ENCODE measurements around the gene KLRC2.
"Not testable (repeated sequence)": the region's sequence is repeated elsewhere in the genome, so short reads cannot be mapped to it uniquely, and the experiment has no call there.

KLRC2 gene

GRCh38 chr12:10435816-10436215, at the start of gene KLRC2:
TSS of gene KLRC2 (minus strand) at chr12:10436010. CDS start at chr12:10435986, 24 bp downstream.
- not testable (repeated sequence) for DNase-seq (ENCODE audit: low spot score)

GRCh38 chr12:10481901-10482300, 46.1 kb upstream of the KLRC2 start:
- not testable (repeated sequence) for DNase-seq (ENCODE audit: low spot score)

- DNase-seq (ENCODE audit: low spot score), result not testable (repeated sequence)
Observed at GRCh38 chr12:10472808-10473207, 37.0 kb upstream of the KLRC2 start.

GRCh38 chr12:10469701-10470100, 33.9 kb upstream of the KLRC2 start:
- no peak for DNase-seq (ENCODE audit: low spot score)

GRCh38 chr12:10466311-10466710, 30.5 kb upstream of the KLRC2 start:
- DNase-seq (ENCODE audit: low spot score), result no peak

GRCh38 chr12:10457760-10458159, 21.9 kb upstream of the KLRC2 start:
- no peak for DNase-seq (ENCODE audit: low spot score)

- DNase-seq (ENCODE audit: low spot score), result no peak
Observed at GRCh38 chr12:10456856-10457255, 21.0 kb upstream of the KLRC2 start.

GRCh38 chr12:10455766-10456165, 20.0 kb upstream of the KLRC2 start:
- DNase-seq (ENCODE audit: low spot score), result no peak

- no peak for DNase-seq (ENCODE audit: low spot score)
Observed at GRCh38 chr12:10454531-10454930, 18.7 kb upstream of the KLRC2 start.

- DNase-seq (ENCODE audit: low spot score), result no peak
Observed at GRCh38 chr12:10453156-10453555, 17.3 kb upstream of the KLRC2 start, which contains the start of gene KLRC1. TSS of gene KLRC1 (minus strand) at chr12:10453377. CDS start at chr12:10451156, 2,221 bp downstream.

GRCh38 chr12:10448236-10448635, 12.4 kb upstream of the KLRC2 start:
- DNase-seq (ENCODE audit: low spot score), result no peak

GRCh38 chr12:10446052-10446451, 10.2 kb upstream of the KLRC2 start:
- DNase-seq (ENCODE audit: low spot score), result not testable (repeated sequence)

GRCh38 chr12:10441144-10441543, 5.3 kb upstream of the KLRC2 start:
- not testable (repeated sequence) for DNase-seq (ENCODE audit: low spot score)

GRCh38 chr12:10439608-10440274, 3.9 kb upstream of the KLRC2 start:
- DNase-seq (ENCODE audit: low spot score), result not testable (repeated sequence)

GRCh38 chr12:10437601-10438000, 1.8 kb upstream of the KLRC2 start:
- not testable (repeated sequence) for DNase-seq (ENCODE audit: low spot score)

GRCh38 chr12:10430623-10431022, 5.2 kb downstream of the KLRC2 start:
- not testable (repeated sequence) for DNase-seq (ENCODE audit: low spot score)

GRCh38 chr12:10425938-10426337, 9.9 kb downstream of the KLRC2 start:
- not testable (repeated sequence) for DNase-seq (ENCODE audit: low spot score)

- DNase-seq (ENCODE audit: low spot score), result not testable (repeated sequence)
Observed at GRCh38 chr12:10424260-10424899, 11.4 kb downstream of the KLRC2 start.

GRCh38 chr12:10422159-10422558, 13.7 kb downstream of the KLRC2 start:
- not testable (repeated sequence) for DNase-seq (ENCODE audit: low spot score)

GRCh38 chr12:10420334-10420733, 15.5 kb downstream of the KLRC2 start, which contains the start of gene KLRC3:
TSS of gene KLRC3 (minus strand) at chr12:10420595. CDS start at chr12:10420550, 45 bp downstream.
- not testable (repeated sequence) for DNase-seq (ENCODE audit: low spot score)

- DNase-seq (ENCODE audit: low spot score), result no peak
Observed at GRCh38 chr12:10409392-10409791, 26.4 kb downstream of the KLRC2 start, which contains the start of gene KLRC4. TSS of gene KLRC4 (minus strand) at chr12:10409757. CDS start at chr12:10409575, 182 bp downstream.

- no peak for DNase-seq (ENCODE audit: low spot score)
Observed at GRCh38 chr12:10408842-10409241, 27.0 kb downstream of the KLRC2 start.

- DNase-seq (ENCODE audit: low spot score), result no peak
Observed at GRCh38 chr12:10406725-10407124, 29.1 kb downstream of the KLRC2 start.

All from hepatic stellate cell (primary cell).